ENCODE data around the gene IRF8. TPM values are rescaled to one million over a fixed set of nuclear protein-coding genes. Genes with fewer than 3 reads are reported as not detected.

Gene IRF8
- total RNA-seq, 3 donors from 2014 or later (not counting 1 experiment from before 2014, with no cell fraction given): 101 to 167 (median 122) TPM

- H3K9me3 Mint-ChIP-seq: no peaks in the 10 kb centered on the region
- no peak overlapping the region for H3K4me3 Mint-ChIP-seq
- no peak overlapping the region for H3K27ac Mint-ChIP-seq
- WGBS (ENCODE audit: insufficient coverage): 74% methylated on average over 15 of the region's 15 CpGs
- intact Hi-C loops (cut with micrococcal nuclease): no loop called here
- Histone ChIP-seq H3K36me3 (ENCODE audit: control insufficient read depth, insufficient read depth, low read length) (no peaks in the 10 kb centered on the region), H3K4me3 (ENCODE audit: low read length) (no peak overlapping the region), H3K9me3 (ENCODE audit: control insufficient read depth, insufficient read depth, low read length) (no peaks in the 10 kb centered on the region), H3K27ac (ENCODE audit: low read length) (no peak overlapping the region), H3K27me3 (ENCODE audit: control insufficient read depth, insufficient read depth, low read length) (no peaks in the 10 kb centered on the region), H3K4me1 (ENCODE audit: control insufficient read depth, insufficient read depth, low read length) (peaks cover 14% of the 10 kb centered on the region)
- no peak for TF ChIP-seq CTCF (IDR thresholded peaks at IDR 0.05)
- peaks cover 8 to 14% of the 10 kb centered on the region in 2 donors for H3K27me3 Mint-ChIP-seq (ENCODE audit: low read depth in 2 of 2)
- H3K36me3 Mint-ChIP-seq: no peaks in the 10 kb centered on the region
- no peak for DNase-seq
- H3K4me1 Mint-ChIP-seq: peaks cover 24 to 28% of the 10 kb centered on the region in 2 donors
- no peak for ATAC-seq
These were observed 47.8 kb upstream of the IRF8 start for GRCh38 chr16:85851034-85851785.

- no peak overlapping the region for H3K4me3 Mint-ChIP-seq
- H3K27ac ChIP-seq (ENCODE audit: low read length): no peak overlapping the region
- H3K4me3 ChIP-seq (ENCODE audit: low read length): no peak overlapping the region
- H3K36me3 Mint-ChIP-seq: no peaks in the 10 kb centered on the region
- ATAC-seq (peak in 1 of 3 donors; percentile 24), DNase-seq (no peak)
- no peaks in the 10 kb centered on the region for H3K9me3 Mint-ChIP-seq
- intact Hi-C loops (cut with micrococcal nuclease): no loop called here
- no peak for TF ChIP-seq CTCF (IDR thresholded peaks at IDR 0.05)
- no peaks in the 10 kb centered on the region for H3K27me3 ChIP-seq (ENCODE audit: control insufficient read depth, insufficient read depth, low read length)
- peaks cover 0 to 6% of the 10 kb centered on the region in 2 donors for H3K27me3 Mint-ChIP-seq (ENCODE audit: low read depth in 2 of 2)
- 61% methylated on average over 16 of the region's 16 CpGs for WGBS (ENCODE audit: insufficient coverage)
- peaks cover 9 to 15% of the 10 kb centered on the region in 2 donors for H3K4me1 Mint-ChIP-seq
- H3K27ac Mint-ChIP-seq: no peak overlapping the region
- peaks cover 14% of the 10 kb centered on the region for H3K4me1 ChIP-seq (ENCODE audit: control insufficient read depth, insufficient read depth, low read length)
- H3K9me3 ChIP-seq (ENCODE audit: control insufficient read depth, insufficient read depth, low read length): no peaks in the 10 kb centered on the region
- H3K36me3 ChIP-seq (ENCODE audit: control insufficient read depth, insufficient read depth, low read length): no peaks in the 10 kb centered on the region
These were observed 45.1 kb upstream of the IRF8 start for GRCh38 chr16:85853547-85854545.

DNA sequence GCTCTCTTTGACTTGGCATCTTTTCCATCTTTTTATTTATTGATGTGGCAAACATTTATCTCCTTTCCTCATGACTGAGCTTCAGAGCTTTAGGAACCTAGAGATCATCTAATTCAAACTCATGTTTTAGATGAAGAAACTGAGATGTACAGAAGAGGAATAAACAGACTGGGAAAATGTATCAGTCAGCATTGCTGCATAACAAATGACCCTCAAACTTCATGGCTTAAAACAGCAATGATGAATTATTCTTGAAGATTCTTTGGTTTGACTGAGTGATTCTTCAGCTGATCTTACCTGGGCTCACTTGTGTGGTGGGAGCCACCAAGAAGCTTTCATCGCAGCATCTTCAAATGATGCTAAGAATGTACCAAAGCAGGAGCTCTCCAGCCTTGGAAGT lies 44.0 kb upstream of the IRF8 start:
- Histone ChIP-seq H3K27ac (ENCODE audit: low read length) (no peak overlapping the region), H3K36me3 (ENCODE audit: control insufficient read depth, insufficient read depth, low read length) (no peaks in the 10 kb centered on the region), H3K27me3 (ENCODE audit: control insufficient read depth, insufficient read depth, low read length) (no peaks in the 10 kb centered on the region), H3K4me3 (ENCODE audit: low read length) (no peak overlapping the region), H3K9me3 (ENCODE audit: control insufficient read depth, insufficient read depth, low read length) (no peaks in the 10 kb centered on the region), H3K4me1 (ENCODE audit: control insufficient read depth, insufficient read depth, low read length) (peaks cover 20% of the 10 kb centered on the region)
- Mint-ChIP-seq H3K9me3 (no peaks in the 10 kb centered on the region), H3K36me3 (no peaks in the 10 kb centered on the region), H3K27me3 (ENCODE audit: low read depth in 2 of 2) (peaks cover 0 to 9% of the 10 kb centered on the region in 2 donors), H3K4me3 (no peak overlapping the region), H3K4me1 (peaks cover 15 to 16% of the 10 kb centered on the region in 2 donors), H3K27ac (no peak overlapping the region)
- 89% methylated on average over 1 of the region's 1 CpG for WGBS (ENCODE audit: insufficient coverage)
- ATAC-seq (no peak), DNase-seq (no peak)
- intact Hi-C loops (cut with micrococcal nuclease): no loop called here
- TF ChIP-seq CTCF (IDR thresholded peaks at IDR 0.05): no peak

Measured in natural killer cell (primary cell).